IMR-90 (cell line): Measurements from ENCODE around the gene SIM1.

Experiments
- TF ChIP-seq, protein P1 (sequence below): conservative IDR thresholded peaks from 2 replicates; pipeline ENCODE4 v1.5.1; 2012; ENCODE audit warnings: mild to moderate bottlenecking, low read depth, low read length, improper control_type of control experiment
- TF ChIP-seq, protein P2 (sequence below): fragments of 150-350 bp; IDR thresholded peaks from 2 replicates; pipeline ENCODE4 v1.6.1; 2017; ENCODE audit warnings: mild to moderate bottlenecking, antibody characterized with exemption, low read length, low read depth

DNA sequence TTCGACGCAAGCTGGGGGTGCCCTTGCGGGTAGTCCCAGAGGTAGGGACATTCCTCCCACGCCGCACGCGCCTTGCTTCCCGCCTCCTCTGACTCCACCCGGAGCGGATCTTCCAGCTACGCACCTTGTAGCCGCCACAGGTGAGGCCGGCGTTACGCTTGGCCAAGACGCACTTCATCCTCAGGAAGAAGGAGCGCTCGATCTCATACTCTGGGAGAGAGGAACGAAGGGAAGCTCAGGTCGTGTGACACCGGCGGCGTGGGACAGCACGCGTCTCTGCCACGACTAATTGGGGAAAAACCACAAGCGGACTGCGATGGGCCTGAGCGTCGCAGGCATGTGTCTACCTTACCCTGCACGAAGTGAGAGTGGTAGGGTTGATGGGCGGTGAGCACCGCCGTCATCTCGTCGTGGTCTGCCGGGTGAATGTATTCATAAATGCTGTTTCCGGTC lies 15.5 kb downstream of the SIM1 start:
- TF ChIP-seq, protein P1, sequence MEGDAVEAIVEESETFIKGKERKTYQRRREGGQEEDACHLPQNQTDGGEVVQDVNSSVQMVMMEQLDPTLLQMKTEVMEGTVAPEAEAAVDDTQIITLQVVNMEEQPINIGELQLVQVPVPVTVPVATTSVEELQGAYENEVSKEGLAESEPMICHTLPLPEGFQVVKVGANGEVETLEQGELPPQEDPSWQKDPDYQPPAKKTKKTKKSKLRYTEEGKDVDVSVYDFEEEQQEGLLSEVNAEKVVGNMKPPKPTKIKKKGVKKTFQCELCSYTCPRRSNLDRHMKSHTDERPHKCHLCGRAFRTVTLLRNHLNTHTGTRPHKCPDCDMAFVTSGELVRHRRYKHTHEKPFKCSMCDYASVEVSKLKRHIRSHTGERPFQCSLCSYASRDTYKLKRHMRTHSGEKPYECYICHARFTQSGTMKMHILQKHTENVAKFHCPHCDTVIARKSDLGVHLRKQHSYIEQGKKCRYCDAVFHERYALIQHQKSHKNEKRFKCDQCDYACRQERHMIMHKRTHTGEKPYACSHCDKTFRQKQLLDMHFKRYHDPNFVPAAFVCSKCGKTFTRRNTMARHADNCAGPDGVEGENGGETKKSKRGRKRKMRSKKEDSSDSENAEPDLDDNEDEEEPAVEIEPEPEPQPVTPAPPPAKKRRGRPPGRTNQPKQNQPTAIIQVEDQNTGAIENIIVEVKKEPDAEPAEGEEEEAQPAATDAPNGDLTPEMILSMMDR = no peak
- TF ChIP-seq, protein P2, sequence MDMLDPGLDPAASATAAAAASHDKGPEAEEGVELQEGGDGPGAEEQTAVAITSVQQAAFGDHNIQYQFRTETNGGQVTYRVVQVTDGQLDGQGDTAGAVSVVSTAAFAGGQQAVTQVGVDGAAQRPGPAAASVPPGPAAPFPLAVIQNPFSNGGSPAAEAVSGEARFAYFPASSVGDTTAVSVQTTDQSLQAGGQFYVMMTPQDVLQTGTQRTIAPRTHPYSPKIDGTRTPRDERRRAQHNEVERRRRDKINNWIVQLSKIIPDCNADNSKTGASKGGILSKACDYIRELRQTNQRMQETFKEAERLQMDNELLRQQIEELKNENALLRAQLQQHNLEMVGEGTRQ = no peak
